H1 (cell line): Measurements from ENCODE around the gene ANXA8. TPM values are rescaled to one million over a fixed set of nuclear protein-coding genes. Genes with fewer than 3 reads are reported as not detected.

Experiments
- JUN ChIP-seq: IDR thresholded peaks from 2 replicates; pipeline ENCODE4 v1.6.1; 2011; ENCODE audit warnings: low read depth, mild to moderate bottlenecking, improper control_type of control experiment, low read length
- MAX ChIP-seq: IDR thresholded peaks from 2 replicates; pipeline ENCODE4 v1.6.1; 2012; ENCODE audit warnings: inconsistent platforms
- NRF1 ChIP-seq: IDR thresholded peaks from 2 replicates; pipeline ENCODE4 v1.6.1; 2011; ENCODE audit warnings: mild to moderate bottlenecking, low read depth, low read length, improper control_type of control experiment
- TAF7 ChIP-seq: optimal IDR thresholded peaks from 2 replicates; pipeline ENCODE3; 2011; ENCODE audit warnings: low read depth, mild to moderate bottlenecking, inconsistent platforms, low read length, moderate library complexity, borderline replicate concordance
- polyA plus RNA-seq, 7 experiments: library from polyadenylated mRNA; depleted of rRNA in 3 of 7; stranded (reverse) in 5 of 7; unstranded in 2 of 7; fragments of >200 nt in 5 of 7; fragments of 200-250 nt in 2 of 7; gene quantifications; 1 replicate in 5 of 7; 2 replicates in 1 of 7; 4 replicates in 1 of 7; pipeline versions ENCODE4 v1.2.1 to v1.2.3, GENCODE V29; 2011 to 2013; ENCODE audit warnings: missing spikeins in 2 of 7, mixed read lengths in 2 of 7
- total RNA-seq: library from RNA; stranded (reverse); fragmentation: NEBNext Ultra II Directional; extraction: Animal tissue kit (Norgen Biotek cat#: 25700); gene quantifications from 2 replicates; pipeline ENCODE4 v1.2.1, GENCODE V29; 2021

ANXA8 gene
- total and polyA plus RNA-seq, 2 of the 8 experiments (the other 6 are each of a cell fraction or from before 2014, with no cell fraction given): 0.15 TPM; not detected in 1

DNA sequence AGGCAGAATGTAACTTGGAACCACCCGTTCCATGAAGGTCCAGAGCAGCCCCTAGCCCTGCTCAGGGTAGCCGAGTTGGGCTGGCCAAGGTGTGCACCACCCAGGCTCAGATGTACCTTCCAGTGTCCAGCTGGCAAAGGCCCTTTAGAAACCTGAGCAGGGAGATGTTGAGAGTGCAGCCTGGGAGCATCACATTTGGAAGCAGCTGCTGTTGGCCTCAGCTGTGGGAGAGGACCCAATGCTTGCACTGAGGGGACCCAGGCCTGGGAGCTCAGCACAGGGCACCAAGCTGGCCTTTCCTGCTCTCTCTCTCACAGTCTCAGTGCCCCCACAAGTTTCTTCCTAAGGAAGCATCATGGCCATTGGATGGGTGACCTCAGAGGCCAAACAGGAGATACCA lies 33.5 kb downstream of the ANXA8 start (continued):
- no peak for TF ChIP-seq TAF7
- TF ChIP-seq NRF1: no peak
- no peak for TF ChIP-seq JUN
- no peak for TF ChIP-seq MAX
- TF ChIP-seq, all 59 proteins: peak for 0
